Lower leg skin (tissue), 3 donors: Measurements from ENCODE around the gene LSM3.

Experiments used
- CTCF ChIP-seq, 3 donors: fragments of 450-650 bp; IDR thresholded peaks; one replicate each; pipeline ENCODE4 v1.5.1; 2016; ENCODE audit warnings: antibody characterized with exemption in 3 of 3, mild to moderate bottlenecking in 3 of 3, moderate library complexity in 2 of 3
- POLR2A ChIP-seq, 2 donors: fragments of 450-650 bp; IDR thresholded peaks; one replicate each; pipeline ENCODE4 v1.6.1; 2016 to 2017; ENCODE audit warnings: antibody characterized with exemption in 2 of 2, mild to moderate bottlenecking in 1 of 2, moderate library complexity in 1 of 2

- TF ChIP-seq CTCF (IDR thresholded peaks at IDR 0.05) (no peak), POLR2A (IDR thresholded peaks at IDR 0.05) (no peak)
These were observed 32.4 kb downstream of the LSM3 start for GRCh38 chr3:14210843-14211594.
